DND-41 (cell line): ENCODE results near the gene ANKDD1A.

Experiments
- CTCF ChIP-seq: IDR thresholded peaks from 2 replicates; pipeline ENCODE4 v1.5.1; 2012; ENCODE audit warnings: borderline replicate concordance, low read length, moderate library complexity, mild to moderate bottlenecking; ENCODE audit not compliant: poor library complexity, severe bottlenecking; ENCODE audit errors: extremely low read depth
- EZH2 ChIP-seq: IDR thresholded peaks from 3 replicates; pipeline ENCODE4 v1.6.1; 2012; ENCODE audit warnings: borderline replicate concordance, low read depth, mild to moderate bottlenecking, moderate library complexity, low read length, inconsistent platforms; ENCODE audit not compliant: severe bottlenecking

- no peak for TF ChIP-seq CTCF
- TF ChIP-seq EZH2, result no peak
Observed at GRCh38 chr15:64864068-64864467, 47.6 kb upstream of the ANKDD1A start.
